ENCODE data around the gene DGKE.

DNA sequence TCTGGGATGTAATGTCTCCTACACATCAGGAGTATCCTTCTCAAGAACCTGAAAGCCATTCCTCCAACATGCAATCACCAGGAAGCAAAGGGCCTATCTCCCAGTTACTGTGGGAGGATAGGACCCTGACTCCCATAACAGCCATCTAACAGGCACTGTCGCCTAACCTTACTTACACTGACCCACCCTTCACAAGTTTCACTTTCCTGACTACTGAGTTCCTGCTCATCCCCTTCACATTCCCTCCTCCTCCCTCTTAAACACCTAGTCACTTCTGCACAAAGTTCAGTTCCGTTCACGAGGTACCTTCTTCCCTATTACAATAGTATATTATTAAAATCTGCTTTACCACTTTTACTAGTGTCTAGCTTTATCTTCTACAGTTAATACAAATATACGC, 1.5 kb upstream of the DGKE start:
- TF ChIP-seq, protein P1, sequence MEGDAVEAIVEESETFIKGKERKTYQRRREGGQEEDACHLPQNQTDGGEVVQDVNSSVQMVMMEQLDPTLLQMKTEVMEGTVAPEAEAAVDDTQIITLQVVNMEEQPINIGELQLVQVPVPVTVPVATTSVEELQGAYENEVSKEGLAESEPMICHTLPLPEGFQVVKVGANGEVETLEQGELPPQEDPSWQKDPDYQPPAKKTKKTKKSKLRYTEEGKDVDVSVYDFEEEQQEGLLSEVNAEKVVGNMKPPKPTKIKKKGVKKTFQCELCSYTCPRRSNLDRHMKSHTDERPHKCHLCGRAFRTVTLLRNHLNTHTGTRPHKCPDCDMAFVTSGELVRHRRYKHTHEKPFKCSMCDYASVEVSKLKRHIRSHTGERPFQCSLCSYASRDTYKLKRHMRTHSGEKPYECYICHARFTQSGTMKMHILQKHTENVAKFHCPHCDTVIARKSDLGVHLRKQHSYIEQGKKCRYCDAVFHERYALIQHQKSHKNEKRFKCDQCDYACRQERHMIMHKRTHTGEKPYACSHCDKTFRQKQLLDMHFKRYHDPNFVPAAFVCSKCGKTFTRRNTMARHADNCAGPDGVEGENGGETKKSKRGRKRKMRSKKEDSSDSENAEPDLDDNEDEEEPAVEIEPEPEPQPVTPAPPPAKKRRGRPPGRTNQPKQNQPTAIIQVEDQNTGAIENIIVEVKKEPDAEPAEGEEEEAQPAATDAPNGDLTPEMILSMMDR (IDR thresholded peaks at IDR 0.05; ENCODE audit: poor library complexity) = no peak
- TF ChIP-seq EZH2 (IDR thresholded peaks at IDR 0.05; ENCODE audit: borderline replicate concordance) = no peak
